Measurements from ENCODE around the gene GRHL3.

Gene GRHL3

GRCh38 chr1:24317956-24318614 is 1.1 kb upstream of the GRHL3 start:
- TF ChIP-seq ZNF274 (IDR thresholded peaks at IDR 0.05; ENCODE audit: low read depth, low read length), result no peak
- H3K4me3 ChIP-seq (ENCODE audit: low read length), result no peak overlapping the region

GRCh38 chr1:24318615-24319311 is 394 bp upstream of the GRHL3 start:
- no peak overlapping the region for H3K4me3 ChIP-seq (ENCODE audit: low read length)
- no peak for TF ChIP-seq ZNF274 (IDR thresholded peaks at IDR 0.05; ENCODE audit: low read depth, low read length)

- no peak for TF ChIP-seq ZNF274 (IDR thresholded peaks at IDR 0.05; ENCODE audit: low read depth, low read length)
- H3K4me3 ChIP-seq (ENCODE audit: low read length), result peak overlapping the region; percentile 1; the same call in 1 of the 2 replicates
These were observed 805 bp downstream of the GRHL3 start for GRCh38 chr1:24319962-24320361.

GRCh38 chr1:24321126-24321525 is 2.0 kb downstream of the GRHL3 start:
- TF ChIP-seq ZNF274 (IDR thresholded peaks at IDR 0.05; ENCODE audit: low read depth, low read length), result no peak
- H3K4me3 ChIP-seq (ENCODE audit: low read length), result no peak overlapping the region; the same call in 1 of the 2 replicates

GRCh38 chr1:24321697-24322469 is 2.7 kb downstream of the GRHL3 start:
- H3K4me3 ChIP-seq (ENCODE audit: low read length), result peak overlapping the region; percentile 52; the same call in 1 of the 2 replicates
- no peak for TF ChIP-seq ZNF274 (IDR thresholded peaks at IDR 0.05; ENCODE audit: low read depth, low read length)

- TF ChIP-seq ZNF274 (IDR thresholded peaks at IDR 0.05; ENCODE audit: low read depth, low read length), result no peak
- peak overlapping the region; percentile 52; the same call in 1 of the 2 replicates for H3K4me3 ChIP-seq (ENCODE audit: low read length)
These were observed 3.5 kb downstream of the GRHL3 start for GRCh38 chr1:24322470-24323177.

GRCh38 chr1:24323281-24323680 is 4.1 kb downstream of the GRHL3 start:
- H3K4me3 ChIP-seq (ENCODE audit: low read length), result no peak overlapping the region
- no peak for TF ChIP-seq ZNF274 (IDR thresholded peaks at IDR 0.05; ENCODE audit: low read depth, low read length)

- no peak for TF ChIP-seq ZNF274 (IDR thresholded peaks at IDR 0.05; ENCODE audit: low read depth, low read length)
- no peak overlapping the region for H3K4me3 ChIP-seq (ENCODE audit: low read length)
These were observed 5.7 kb downstream of the GRHL3 start for GRCh38 chr1:24324903-24325302.

- H3K4me3 ChIP-seq (ENCODE audit: low read length), result no peak overlapping the region
- TF ChIP-seq ZNF274 (IDR thresholded peaks at IDR 0.05; ENCODE audit: low read depth, low read length), result no peak
These were observed 6.7 kb downstream of the GRHL3 start for GRCh38 chr1:24325587-24326449.

- TF ChIP-seq ZNF274 (IDR thresholded peaks at IDR 0.05; ENCODE audit: low read depth, low read length), result no peak
- no peak overlapping the region for H3K4me3 ChIP-seq (ENCODE audit: low read length)
These were observed 8.3 kb downstream of the GRHL3 start for GRCh38 chr1:24327486-24327885.

GRCh38 chr1:24327891-24328290 is 8.7 kb downstream of the GRHL3 start:
- TF ChIP-seq ZNF274 (IDR thresholded peaks at IDR 0.05; ENCODE audit: low read depth, low read length), result no peak
- H3K4me3 ChIP-seq (ENCODE audit: low read length), result no peak overlapping the region

GRCh38 chr1:24329331-24329730 is 10.2 kb downstream of the GRHL3 start:
- no peak for TF ChIP-seq ZNF274 (IDR thresholded peaks at IDR 0.05; ENCODE audit: low read depth, low read length)
- no peak overlapping the region for H3K4me3 ChIP-seq (ENCODE audit: low read length)

All from GM08714 (cell line).